Right atrium auricular region (tissue), 2 donors: Measurements from ENCODE around the gene KIRREL3. TPM values are rescaled to one million over a fixed set of nuclear protein-coding genes. Genes with fewer than 3 reads are reported as not detected.

ENCODE experiments used
- DNase-seq: peaks from one replicate; pipeline ENCODE4 v3.0.0-alpha.2; 2019; ENCODE audit warnings: low spot score
- H3K27ac ChIP-seq, 2 donors: fragments of 200-600 bp; sonication (generic); 1 replicate in 1 of 2; 2 replicates in 1 of 2; pipeline ENCODE4 v1.5.1; 2016 to 2019
- H3K27me3 ChIP-seq, 2 donors: fragments of 200-600 bp; sonication (generic); one replicate each; pipeline versions ENCODE4 v1.5.1 to v1.6.0; 2017 to 2019
- H3K36me3 ChIP-seq: fragments of 200-600 bp; sonication (generic); one replicate; pipeline ENCODE4 v1.5.1; 2016
- H3K4me1 ChIP-seq, 2 donors: fragments of 200-600 bp; sonication (generic); one replicate each; pipeline versions ENCODE4 v1.5.1 to v1.6.0; 2017 to 2019
- H3K4me3 ChIP-seq, 2 donors: fragments of 200-600 bp; sonication (generic); 1 replicate in 1 of 2; 2 replicates in 1 of 2; pipeline ENCODE4 v1.5.1; 2017 to 2019; ENCODE audit warnings: mild to moderate bottlenecking in 1 of 2, moderate library complexity in 1 of 2
- H3K9me3 ChIP-seq, 2 donors: fragments of 200-600 bp; sonication (generic); one replicate each; pipeline ENCODE4 v1.5.1; 2019
- CTCF ChIP-seq, 2 donors: fragments of 200-600 bp; sonication (generic); IDR thresholded peaks; one replicate each; pipeline ENCODE4 v1.5.1; 2019; ENCODE audit warnings: antibody characterized with exemption in 2 of 2
- total RNA-seq, 2 donors: library from RNA; depleted of rRNA; stranded (reverse); fragments of >200 nt; gene quantifications; one replicate each; pipeline ENCODE4 v1.1.0, GENCODE V29; 2016

Gene KIRREL3
- total RNA-seq, 2 donors from 2014 or later, result 0.51 to 0.74 TPM

GRCh38 chr11:126602993-126603392 is 397.6 kb downstream of the KIRREL3 start:
- Histone ChIP-seq H3K27ac (no peak overlapping the region), H3K4me1 (no peaks in the 10 kb centered on the region), H3K9me3 (no peaks in the 10 kb centered on the region), H3K36me3 (no peaks in the 10 kb centered on the region), H3K4me3 (no peak overlapping the region), H3K27me3 (no peaks in the 10 kb centered on the region)
- no peak for TF ChIP-seq CTCF (IDR thresholded peaks at IDR 0.05)
- DNase-seq, result no peak

- no peak for DNase-seq
- H3K27ac ChIP-seq, result no peak overlapping the region
- no peak overlapping the region for H3K4me3 ChIP-seq
- H3K27me3 ChIP-seq, result no peaks in the 10 kb centered on the region
- H3K4me1 ChIP-seq, result no peaks in the 10 kb centered on the region
- no peaks in the 10 kb centered on the region for H3K36me3 ChIP-seq
- no peaks in the 10 kb centered on the region for H3K9me3 ChIP-seq
- no peak for TF ChIP-seq CTCF (IDR thresholded peaks at IDR 0.05)
Measured at GRCh38 chr11:126602349-126602940, 398.1 kb downstream of the KIRREL3 start.

- no peak for TF ChIP-seq CTCF (IDR thresholded peaks at IDR 0.05)
- Histone ChIP-seq H3K36me3 (no peaks in the 10 kb centered on the region), H3K9me3 (no peaks in the 10 kb centered on the region), H3K27me3 (no peaks in the 10 kb centered on the region), H3K4me1 (no peaks in the 10 kb centered on the region), H3K27ac (no peak overlapping the region), H3K4me3 (no peak overlapping the region)
- no peak for DNase-seq
Measured at GRCh38 chr11:126601550-126602215, 398.9 kb downstream of the KIRREL3 start.

- H3K27me3 ChIP-seq, result no peaks in the 10 kb centered on the region
Measured at GRCh38 chr11:126601136-126601535, 399.4 kb downstream of the KIRREL3 start.

GRCh38 chr11:126599217-126599897 is 401.2 kb downstream of the KIRREL3 start:
- DNase-seq, result no peak
- no peak for TF ChIP-seq CTCF (IDR thresholded peaks at IDR 0.05)
- no peak overlapping the region for H3K27ac ChIP-seq
- no peaks in the 10 kb centered on the region for H3K36me3 ChIP-seq
- no peak overlapping the region for H3K4me3 ChIP-seq
- H3K9me3 ChIP-seq, result no peaks in the 10 kb centered on the region
- H3K4me1 ChIP-seq, result no peaks in the 10 kb centered on the region
- H3K27me3 ChIP-seq, result no peaks in the 10 kb centered on the region

More at GRCh38 chr11:126601136-126601535, 399.4 kb downstream of the KIRREL3 start:
- Histone ChIP-seq H3K4me1 (no peaks in the 10 kb centered on the region), H3K4me3 (no peak overlapping the region), H3K36me3 (no peaks in the 10 kb centered on the region), H3K9me3 (no peaks in the 10 kb centered on the region), H3K27ac (no peak overlapping the region)
- DNase-seq, result no peak
- TF ChIP-seq CTCF (IDR thresholded peaks at IDR 0.05), result no peak
